Left lung (tissue), 10 donors: ENCODE data around the gene LGI4. TPM values are rescaled to one million over a fixed set of nuclear protein-coding genes. Genes with fewer than 3 reads are reported as not detected.

Source experiments
- ATAC-seq: fragments of 200-7000 bp; cut with Tn5 transposase; one replicate; pipeline ENCODE4 v1.9.1; 2020; ENCODE audit warnings: moderate library complexity
- DNase-seq, 4 donors: peaks; one replicate each; pipeline ENCODE4 v3.0.0-alpha.2; 2013 to 2020
- H3K27ac ChIP-seq, 2 donors: fragments of 200-600 bp; sonication (generic) in 1 of 2; one replicate each; pipeline versions ENCODE4 v1.5.0 to v1.8.0; 2020 to 2021
- H3K27me3 ChIP-seq, 2 donors: fragments of 200-600 bp; sonication (generic) in 1 of 2; one replicate each; pipeline versions ENCODE4 v1.5.0 to v1.8.0; 2020 to 2021
- H3K36me3 ChIP-seq, 2 donors: fragments of 200-600 bp; sonication (generic) in 1 of 2; one replicate each; pipeline versions ENCODE4 v1.5.0 to v1.8.0; 2020 to 2021
- H3K4me1 ChIP-seq, 2 donors: fragments of 200-600 bp; one replicate each; pipeline ENCODE4 v1.8.0; 2021
- H3K4me3 ChIP-seq, 2 donors: fragments of 200-600 bp; sonication (generic) in 1 of 2; one replicate each; pipeline versions ENCODE4 v1.5.0 to v1.8.0; 2020 to 2021; ENCODE audit warnings: mild to moderate bottlenecking in 1 of 2
- H3K9me3 ChIP-seq, 2 donors: fragments of 200-600 bp; sonication (generic) in 1 of 2; one replicate each; pipeline versions ENCODE4 v1.5.0 to v1.8.0; 2020 to 2021
- intact Hi-C, 2 donors: fragments of 100-400 bp; cut with DNase I; formaldehyde crosslinking; loops; one replicate each; pipeline versions ENCODE4 v1.11.2 to v1.14.2; 2022
- polyA plus RNA-seq, 6 donors: library from polyadenylated mRNA; unstranded; fragments of 120-200 nt; gene quantifications; one replicate each; pipeline ENCODE4 v1.2.1, GENCODE V29; 2013; ENCODE audit not compliant: insufficient read length in 6 of 6
- total RNA-seq, 2 donors: library from RNA; stranded (reverse); fragmentation: NEBNext Ultra II Directional; extraction: Animal tissue kit (Norgen Biotek cat#: 25700); gene quantifications; one replicate each; pipeline ENCODE4 v1.2.1, GENCODE V29; 2021
- TF ChIP-seq, protein P1 (sequence below), 2 donors: fragments of 200-600 bp; sonication (generic) in 1 of 2; IDR thresholded peaks; one replicate each; pipeline versions ENCODE4 v1.5.0 to v1.8.0; 2021; ENCODE audit warnings: antibody characterized with exemption in 2 of 2
- donor health status: DM: no; HTN: yes; CAD: no.
- donor health status: DM: no; HTN: no; CAD: no.

The LGI4 gene
- total and polyA plus RNA-seq, 8 donors = 1.8 to 3.4 (median 2.7) TPM

- H3K4me3 ChIP-seq = no peak overlapping the region
- DNase-seq (no peak), ATAC-seq (no peak)
- TF ChIP-seq, protein P1, sequence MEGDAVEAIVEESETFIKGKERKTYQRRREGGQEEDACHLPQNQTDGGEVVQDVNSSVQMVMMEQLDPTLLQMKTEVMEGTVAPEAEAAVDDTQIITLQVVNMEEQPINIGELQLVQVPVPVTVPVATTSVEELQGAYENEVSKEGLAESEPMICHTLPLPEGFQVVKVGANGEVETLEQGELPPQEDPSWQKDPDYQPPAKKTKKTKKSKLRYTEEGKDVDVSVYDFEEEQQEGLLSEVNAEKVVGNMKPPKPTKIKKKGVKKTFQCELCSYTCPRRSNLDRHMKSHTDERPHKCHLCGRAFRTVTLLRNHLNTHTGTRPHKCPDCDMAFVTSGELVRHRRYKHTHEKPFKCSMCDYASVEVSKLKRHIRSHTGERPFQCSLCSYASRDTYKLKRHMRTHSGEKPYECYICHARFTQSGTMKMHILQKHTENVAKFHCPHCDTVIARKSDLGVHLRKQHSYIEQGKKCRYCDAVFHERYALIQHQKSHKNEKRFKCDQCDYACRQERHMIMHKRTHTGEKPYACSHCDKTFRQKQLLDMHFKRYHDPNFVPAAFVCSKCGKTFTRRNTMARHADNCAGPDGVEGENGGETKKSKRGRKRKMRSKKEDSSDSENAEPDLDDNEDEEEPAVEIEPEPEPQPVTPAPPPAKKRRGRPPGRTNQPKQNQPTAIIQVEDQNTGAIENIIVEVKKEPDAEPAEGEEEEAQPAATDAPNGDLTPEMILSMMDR (IDR thresholded peaks at IDR 0.05) = no peak
- peaks cover 0 to 96% of the 10 kb centered on the region in 2 donors for H3K36me3 ChIP-seq
- peaks cover 0 to 3% of the 10 kb centered on the region in 2 donors for H3K4me1 ChIP-seq
- peaks cover 0 to 45% of the 10 kb centered on the region in 2 donors for H3K9me3 ChIP-seq
- intact Hi-C loops = no loop called here
- H3K27ac ChIP-seq = no peak overlapping the region
- H3K27me3 ChIP-seq = no peaks in the 10 kb centered on the region
Measured at GRCh38 chr19:35161434-35161743, 26.5 kb upstream of the LGI4 start.

- H3K27ac ChIP-seq = no peak overlapping the region
- peaks cover 0 to 39% of the 10 kb centered on the region in 2 donors for H3K9me3 ChIP-seq
- TF ChIP-seq, protein P1 (IDR thresholded peaks at IDR 0.05) = no peak
- H3K27me3 ChIP-seq = no peaks in the 10 kb centered on the region
- peaks cover 0 to 91% of the 10 kb centered on the region in 2 donors for H3K36me3 ChIP-seq
- peaks cover 2 to 9% of the 10 kb centered on the region in 2 donors for H3K4me1 ChIP-seq
- H3K4me3 ChIP-seq = no peak overlapping the region
- intact Hi-C loops = no loop called here
- ATAC-seq (no peak), DNase-seq (peak in 1 of 4 donors; percentile 0)
Measured at GRCh38 chr19:35160629-35161433, 26.0 kb upstream of the LGI4 start.

DNA sequence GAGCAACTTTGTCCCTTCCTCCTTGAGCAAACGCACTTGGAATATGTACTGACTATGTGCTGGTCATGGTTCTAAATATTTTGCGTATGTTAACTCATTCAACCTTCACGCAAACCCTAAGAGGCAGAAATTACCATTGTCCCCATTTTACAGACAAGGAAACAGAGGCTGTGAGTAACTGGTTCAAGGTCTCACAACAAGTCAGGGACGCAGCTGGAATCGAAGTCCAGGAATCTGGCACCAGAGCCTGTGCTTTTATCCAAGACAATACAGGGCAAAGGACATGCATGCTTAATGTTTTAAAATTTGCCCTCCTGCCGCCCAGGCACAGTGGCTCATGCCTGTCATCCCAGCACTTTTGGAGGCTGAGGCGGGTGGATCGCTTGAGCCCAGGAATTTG lies 24.7 kb upstream of the LGI4 start:
- intact Hi-C loops = no loop called here
- Histone ChIP-seq H3K9me3 (peaks cover 0 to 29% of the 10 kb centered on the region in 2 donors), H3K27me3 (no peaks in the 10 kb centered on the region), H3K36me3 (peaks cover 0 to 78% of the 10 kb centered on the region in 2 donors), H3K4me1 (peaks cover 7 to 18% of the 10 kb centered on the region in 2 donors), H3K4me3 (no peak overlapping the region), H3K27ac (no peak overlapping the region)
- TF ChIP-seq, protein P1 (IDR thresholded peaks at IDR 0.05) = no peak
- ATAC-seq (no peak), DNase-seq (no peak)

- peaks cover 9 to 34% of the 10 kb centered on the region in 2 donors for H3K4me1 ChIP-seq
- no peak for DNase-seq
- TF ChIP-seq, protein P1 (IDR thresholded peaks at IDR 0.05) = no peak
- H3K27me3 ChIP-seq = peaks cover 0 to 8% of the 10 kb centered on the region in 2 donors
- no peak for ATAC-seq
- H3K27ac ChIP-seq = no peak overlapping the region
- intact Hi-C loops = no loop called here
- H3K9me3 ChIP-seq = peaks cover 0 to 10% of the 10 kb centered on the region in 2 donors
- peaks cover 0 to 57% of the 10 kb centered on the region in 2 donors for H3K36me3 ChIP-seq
- H3K4me3 ChIP-seq = no peak overlapping the region
Measured at GRCh38 chr19:35157431-35157830, 22.6 kb upstream of the LGI4 start.

- peaks cover 0 to 3% of the 10 kb centered on the region in 2 donors for H3K9me3 ChIP-seq
- H3K27me3 ChIP-seq = peaks cover 0 to 8% of the 10 kb centered on the region in 2 donors
- intact Hi-C loops = no loop called here
- DNase-seq (no peak), ATAC-seq (no peak)
- TF ChIP-seq, protein P1 (IDR thresholded peaks at IDR 0.05) = no peak
- no peak overlapping the region for H3K4me3 ChIP-seq
- H3K4me1 ChIP-seq = peaks cover 9 to 41% of the 10 kb centered on the region in 2 donors
- H3K27ac ChIP-seq = no peak overlapping the region
- H3K36me3 ChIP-seq = peaks cover 0 to 49% of the 10 kb centered on the region in 2 donors
Measured at GRCh38 chr19:35156673-35157014, 21.8 kb upstream of the LGI4 start.
